Peyer's patch (tissue), 4 donors: ENCODE results near the gene TNS4.

Source experiments
- POLR2A ChIP-seq, 2 donors: fragments of 450-650 bp; IDR thresholded peaks; one replicate each; pipeline ENCODE4 v1.5.1; 2017; ENCODE audit warnings: antibody characterized with exemption in 2 of 2, mild to moderate bottlenecking in 2 of 2, moderate library complexity in 2 of 2
- TF ChIP-seq, protein P1 (sequence below), 6 experiments: fragments of 450-650 bp in 4 of 6; fragments of 200-600 bp in 2 of 6; sonication (generic) in 1 of 6; IDR thresholded peaks; one replicate each; pipeline ENCODE4 v1.5.1; 2017 to 2019; ENCODE audit warnings: antibody characterized with exemption in 6 of 6, mild to moderate bottlenecking in 3 of 6, moderate library complexity in 1 of 6

DNA sequence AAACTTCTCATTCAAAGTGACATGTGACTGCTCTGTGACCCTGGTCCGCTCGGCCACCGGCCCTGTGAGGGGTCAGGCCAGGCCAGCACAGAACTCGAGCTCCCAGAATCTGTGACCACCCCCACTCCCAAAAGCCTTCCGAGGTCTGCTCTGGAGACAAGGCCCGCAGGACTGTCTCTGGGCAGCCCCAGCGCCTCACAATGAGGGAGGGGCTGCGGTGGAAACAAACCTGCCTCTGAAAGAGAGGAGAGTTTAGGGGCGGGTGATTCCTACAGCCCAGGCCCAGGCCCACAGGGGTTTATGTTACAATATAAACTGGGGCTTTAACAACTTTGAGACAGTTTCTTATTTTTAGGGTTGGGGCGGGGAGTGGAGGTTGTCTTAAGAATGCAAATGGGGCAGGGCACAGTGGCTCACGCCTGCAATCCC lies 38.3 kb downstream of the TNS4 start:
- TF ChIP-seq POLR2A (IDR thresholded peaks at IDR 0.05), result no peak
- TF ChIP-seq, protein P1, sequence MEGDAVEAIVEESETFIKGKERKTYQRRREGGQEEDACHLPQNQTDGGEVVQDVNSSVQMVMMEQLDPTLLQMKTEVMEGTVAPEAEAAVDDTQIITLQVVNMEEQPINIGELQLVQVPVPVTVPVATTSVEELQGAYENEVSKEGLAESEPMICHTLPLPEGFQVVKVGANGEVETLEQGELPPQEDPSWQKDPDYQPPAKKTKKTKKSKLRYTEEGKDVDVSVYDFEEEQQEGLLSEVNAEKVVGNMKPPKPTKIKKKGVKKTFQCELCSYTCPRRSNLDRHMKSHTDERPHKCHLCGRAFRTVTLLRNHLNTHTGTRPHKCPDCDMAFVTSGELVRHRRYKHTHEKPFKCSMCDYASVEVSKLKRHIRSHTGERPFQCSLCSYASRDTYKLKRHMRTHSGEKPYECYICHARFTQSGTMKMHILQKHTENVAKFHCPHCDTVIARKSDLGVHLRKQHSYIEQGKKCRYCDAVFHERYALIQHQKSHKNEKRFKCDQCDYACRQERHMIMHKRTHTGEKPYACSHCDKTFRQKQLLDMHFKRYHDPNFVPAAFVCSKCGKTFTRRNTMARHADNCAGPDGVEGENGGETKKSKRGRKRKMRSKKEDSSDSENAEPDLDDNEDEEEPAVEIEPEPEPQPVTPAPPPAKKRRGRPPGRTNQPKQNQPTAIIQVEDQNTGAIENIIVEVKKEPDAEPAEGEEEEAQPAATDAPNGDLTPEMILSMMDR (IDR thresholded peaks at IDR 0.05), result no peak
